GM19023 (cell line): ENCODE data around the gene SHISA8.

Source experiments
- ATAC-seq: cut with Tn5 transposase; IDR thresholded peaks from one replicate; pipeline ENCODE4 v1.9.1; 2021; ENCODE audit warnings: mild to moderate bottlenecking, moderate library complexity; ENCODE audit not compliant: unreplicated experiment

SHISA8 gene

DNA sequence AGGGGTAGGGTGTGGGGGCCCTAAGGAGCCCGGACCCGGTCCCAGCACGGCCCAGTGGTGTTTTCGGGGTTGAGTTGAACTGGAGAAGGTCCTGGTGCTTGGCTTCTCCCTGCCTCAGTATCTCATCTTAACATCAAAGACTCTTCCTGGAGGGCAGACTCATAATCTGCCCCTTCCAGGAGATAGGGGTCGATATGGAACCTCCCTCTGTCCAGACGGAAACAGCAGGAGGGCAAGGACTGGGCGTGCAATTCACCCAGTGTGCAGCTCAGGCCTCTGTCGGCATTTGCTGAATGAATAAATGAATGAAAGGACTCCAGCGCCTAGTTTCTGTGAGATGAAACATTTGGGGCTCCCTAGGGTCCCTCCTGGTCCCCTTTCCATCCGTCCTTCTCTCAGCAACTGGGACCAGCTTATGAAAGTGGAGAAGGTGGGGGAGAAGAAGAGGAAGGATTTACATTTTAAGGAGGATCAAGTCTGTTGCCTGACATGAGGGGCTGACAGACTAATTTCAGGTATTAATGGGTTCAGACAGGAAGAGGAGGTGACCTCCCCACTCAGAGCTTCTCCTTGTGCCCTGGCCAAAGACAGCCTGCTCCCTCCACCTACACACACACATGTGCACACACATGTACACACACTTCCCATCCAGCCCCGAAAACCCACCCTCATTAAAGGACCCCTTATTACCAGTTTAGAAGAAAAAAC lies 1.1 kb upstream of the SHISA8 start:
- no peak for ATAC-seq

DNA sequence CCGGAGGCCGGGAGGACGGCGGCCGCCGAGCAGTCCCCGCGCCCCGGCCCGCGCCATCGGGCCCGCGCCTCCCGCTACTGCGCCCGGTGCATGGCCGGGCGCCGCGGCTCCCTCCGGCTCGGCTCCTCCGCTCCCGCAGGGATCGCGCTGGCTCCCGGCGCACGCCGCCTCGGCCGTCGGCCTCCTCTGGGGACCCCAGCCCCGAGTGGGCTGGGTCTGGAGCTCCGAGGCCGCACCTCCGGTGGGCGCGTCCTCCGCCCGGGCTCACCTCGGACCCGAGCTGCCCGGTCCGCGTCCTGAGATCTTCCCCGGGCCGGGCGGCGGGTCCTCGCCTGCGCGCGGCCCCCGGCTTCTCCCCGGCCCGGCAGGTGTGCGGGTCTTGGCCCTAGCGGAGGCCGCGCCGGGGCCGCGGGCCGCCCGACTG lies 251 bp downstream of the SHISA8 start:
- ATAC-seq, result no peak

DNA sequence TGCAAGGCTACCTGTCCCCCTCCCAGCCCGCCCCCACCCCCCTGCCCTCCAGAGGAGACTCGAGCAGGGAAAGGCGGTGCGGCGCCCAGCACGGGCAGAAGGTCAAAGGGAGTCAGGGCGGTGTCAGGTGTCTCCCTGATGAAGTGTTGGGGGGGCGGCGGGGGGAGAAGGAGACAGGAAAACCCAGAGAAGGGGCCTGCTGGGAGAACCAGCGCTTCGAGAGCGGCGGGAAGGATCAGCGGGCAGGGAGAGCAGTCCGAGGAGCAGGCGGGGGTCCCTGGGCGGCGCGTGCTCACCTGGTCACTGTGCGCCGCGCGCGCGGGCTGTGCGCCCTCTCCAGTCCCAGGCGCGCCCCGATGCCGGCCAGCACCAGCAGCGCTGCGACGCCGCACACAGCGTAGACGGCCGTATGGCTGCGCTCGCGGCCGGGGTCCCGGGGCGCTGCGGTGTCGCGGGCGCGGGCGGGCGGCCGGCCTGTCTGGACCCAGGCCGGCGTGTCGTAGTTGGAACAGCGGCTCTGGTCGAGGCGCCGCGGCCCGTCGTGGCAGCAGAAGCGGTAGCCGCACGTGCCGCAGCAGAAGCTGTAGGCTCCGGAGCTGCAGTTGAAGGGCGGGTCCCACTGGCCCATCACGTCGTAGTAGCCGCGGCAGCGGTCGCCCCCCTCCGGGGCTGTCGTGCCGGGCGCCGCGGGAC lies 886 bp downstream of the SHISA8 start:
- ATAC-seq, result no peak

DNA sequence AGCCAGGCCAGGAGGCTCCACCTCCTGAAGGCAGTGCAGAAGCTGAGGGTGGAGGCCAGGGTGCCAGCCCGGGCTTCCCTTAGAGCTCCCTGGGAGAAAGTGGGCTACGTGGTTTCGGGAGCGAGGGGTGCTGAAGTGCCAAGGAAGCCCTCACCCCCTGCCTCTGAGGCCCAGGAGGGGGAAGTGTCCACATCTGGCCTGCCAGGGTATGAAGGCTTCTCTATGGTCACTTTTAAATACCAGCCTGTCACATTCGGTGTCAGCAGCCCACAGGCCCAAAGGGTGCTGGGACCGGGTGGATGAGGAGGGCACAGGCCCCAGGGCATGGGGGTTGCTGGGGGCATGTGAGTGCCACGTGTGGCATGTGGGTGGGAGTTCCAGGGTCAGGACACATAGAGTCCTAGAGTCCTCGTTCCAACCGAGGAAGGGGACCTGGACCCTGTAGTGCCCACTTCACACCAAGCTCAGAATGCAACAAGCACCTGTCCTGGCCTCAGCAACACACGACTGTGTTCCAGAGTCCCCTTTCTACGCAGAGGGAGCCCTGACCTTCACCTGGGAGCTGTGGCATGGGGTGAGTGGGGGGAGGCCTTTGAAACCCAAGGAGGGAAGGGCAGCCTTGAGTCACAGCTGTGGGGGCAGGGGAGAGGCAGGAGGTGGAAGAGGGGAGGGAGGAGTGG lies 1.7 kb downstream of the SHISA8 start:
- no peak for ATAC-seq

DNA sequence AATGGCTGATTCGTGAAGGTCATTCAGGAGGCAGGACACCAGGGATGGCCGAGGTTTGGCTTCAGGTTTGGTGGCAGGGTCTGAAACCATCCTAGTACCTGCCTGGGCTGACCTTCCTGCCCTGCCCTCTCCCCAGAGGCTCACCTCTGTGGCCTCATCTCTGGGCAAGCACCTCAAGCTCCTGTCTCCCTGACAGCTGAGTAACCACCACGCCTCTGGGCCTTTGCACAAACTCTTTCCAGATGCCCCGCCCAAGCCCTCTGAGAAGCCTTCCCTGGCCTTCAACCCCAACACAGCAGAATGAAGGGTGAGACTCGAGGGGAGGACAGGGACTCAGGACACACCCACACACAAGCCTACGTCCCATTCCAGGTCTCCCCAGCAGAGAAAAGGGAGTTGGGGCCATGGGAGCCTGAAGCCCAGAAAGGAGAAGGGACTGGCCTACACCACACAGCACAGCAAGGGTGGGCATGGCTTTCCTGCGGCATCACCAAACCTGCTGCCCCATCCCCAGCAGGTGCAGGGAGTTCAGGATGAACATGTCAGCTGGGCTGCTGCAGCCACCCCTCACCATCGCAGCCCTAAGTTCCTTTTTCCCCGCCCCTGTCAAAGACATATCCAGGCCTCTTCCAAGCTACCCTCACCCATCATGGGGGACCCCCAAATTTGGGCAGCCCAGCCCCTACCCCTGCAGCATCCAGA lies 2.4 kb downstream of the SHISA8 start:
- no peak for ATAC-seq

DNA sequence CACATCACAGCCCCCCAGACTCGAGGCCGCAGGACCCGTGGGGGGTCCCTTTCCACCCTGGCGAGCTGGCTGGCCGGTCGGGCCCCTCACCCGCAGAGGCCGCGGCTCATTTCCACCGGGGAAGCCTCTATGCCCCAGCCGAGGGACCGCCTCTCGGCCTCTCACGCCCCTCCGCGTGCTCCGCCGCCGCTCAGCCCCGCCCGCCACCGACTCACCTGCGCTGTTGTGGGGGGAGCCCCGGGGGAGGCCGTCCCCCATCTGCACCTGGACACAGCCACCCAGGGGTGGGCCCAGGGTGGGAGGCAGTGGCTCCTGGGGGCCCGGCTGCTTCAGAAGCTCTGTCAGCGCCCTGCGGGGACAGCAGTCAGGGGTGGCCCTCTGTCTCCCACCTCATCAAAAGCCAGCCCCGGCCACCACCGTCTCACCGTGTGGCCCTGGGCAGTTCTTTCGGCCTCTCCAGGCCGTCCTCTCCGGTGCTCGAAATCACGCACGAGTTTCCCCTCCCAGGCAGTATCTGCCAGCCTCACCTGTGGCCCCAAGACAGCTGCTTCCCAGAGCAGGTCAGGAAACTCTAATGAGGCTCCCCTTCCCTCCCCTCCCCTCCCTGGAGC lies 3.8 kb downstream of the SHISA8 start:
- no peak for ATAC-seq

DNA sequence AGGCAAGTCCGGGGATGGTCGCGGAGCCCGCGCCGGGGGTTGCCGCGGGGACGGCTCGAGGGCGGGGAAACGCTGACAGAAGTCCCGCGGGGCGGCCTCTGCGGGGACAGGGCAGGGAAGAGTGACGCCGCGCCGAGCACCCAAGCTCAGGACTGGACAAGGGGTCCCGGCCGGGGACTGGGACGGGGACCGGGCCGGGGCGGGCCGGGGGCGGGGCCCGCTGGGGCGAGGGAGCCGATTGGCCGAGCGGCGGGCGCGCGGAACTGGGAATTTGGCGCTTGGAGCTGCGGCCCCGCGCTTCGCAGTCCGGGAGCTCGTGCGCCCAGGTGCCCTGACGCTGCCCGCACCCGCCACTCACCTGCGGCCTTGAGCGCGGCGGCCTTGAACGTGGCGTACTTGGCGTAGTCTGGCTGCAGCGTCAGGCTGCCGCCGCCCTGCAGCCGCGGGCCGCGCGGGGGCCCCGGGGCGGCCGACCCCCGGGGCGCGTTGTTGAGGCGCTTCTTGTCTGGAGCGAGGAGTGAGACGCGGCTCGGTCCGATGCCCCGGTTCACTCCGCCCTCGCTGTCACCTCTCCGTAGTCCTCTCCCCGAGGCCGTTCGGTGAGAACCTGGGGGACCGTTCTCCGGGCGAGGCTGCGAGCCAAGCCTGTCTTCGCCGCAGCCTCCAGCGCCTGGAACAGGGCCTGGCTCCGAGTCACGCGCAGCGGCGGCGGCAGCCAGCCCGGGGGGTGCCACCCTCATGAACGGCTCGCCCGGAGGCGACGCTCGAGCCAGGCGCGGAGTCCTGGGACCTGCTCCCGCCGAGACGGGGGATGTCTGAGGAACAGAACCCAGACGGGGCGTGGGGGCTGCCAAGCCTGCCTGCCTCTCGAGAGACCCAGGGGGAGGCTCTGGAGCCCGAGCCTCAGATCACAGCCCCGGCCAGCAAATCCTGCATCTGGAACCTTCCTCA lies 4.5 kb downstream of the SHISA8 start:
- no peak for ATAC-seq

DNA sequence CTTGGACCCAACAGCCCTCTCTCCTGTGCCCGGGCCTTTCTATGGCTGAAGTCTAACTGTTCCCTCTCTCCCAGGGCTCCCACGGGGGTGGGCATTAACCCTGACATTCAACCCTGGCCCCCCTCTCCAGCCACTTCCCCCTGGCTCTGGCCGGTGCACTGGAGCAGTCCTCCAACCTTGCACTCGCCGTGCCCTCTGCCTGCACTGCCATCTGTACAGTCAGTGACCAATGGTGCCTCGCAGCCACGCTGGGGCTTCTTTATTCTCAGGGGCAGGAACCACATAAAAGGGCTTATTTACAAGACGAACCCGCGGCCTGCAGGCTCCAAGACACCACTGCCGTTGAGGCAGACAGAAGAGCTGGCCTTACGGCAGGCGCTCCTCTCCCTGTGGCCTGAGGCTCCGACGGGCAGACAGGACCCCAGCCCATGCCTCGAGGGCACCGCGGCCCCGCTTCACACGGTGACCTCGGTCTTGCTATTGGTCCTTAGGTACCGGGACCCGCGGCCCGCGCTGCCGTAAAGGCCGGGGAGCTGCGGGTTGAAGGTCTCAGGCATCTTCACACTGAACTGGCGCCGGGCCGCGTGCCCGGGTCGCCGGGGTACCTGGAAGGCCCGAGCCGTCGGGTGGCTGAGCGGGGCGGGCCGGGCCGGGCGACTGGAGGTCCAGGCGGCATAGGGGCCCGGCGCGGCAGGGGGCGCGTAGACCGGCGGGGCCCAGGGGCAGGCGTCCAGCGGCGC lies 5.4 kb downstream of the SHISA8 start:
- ATAC-seq, result no peak

DNA sequence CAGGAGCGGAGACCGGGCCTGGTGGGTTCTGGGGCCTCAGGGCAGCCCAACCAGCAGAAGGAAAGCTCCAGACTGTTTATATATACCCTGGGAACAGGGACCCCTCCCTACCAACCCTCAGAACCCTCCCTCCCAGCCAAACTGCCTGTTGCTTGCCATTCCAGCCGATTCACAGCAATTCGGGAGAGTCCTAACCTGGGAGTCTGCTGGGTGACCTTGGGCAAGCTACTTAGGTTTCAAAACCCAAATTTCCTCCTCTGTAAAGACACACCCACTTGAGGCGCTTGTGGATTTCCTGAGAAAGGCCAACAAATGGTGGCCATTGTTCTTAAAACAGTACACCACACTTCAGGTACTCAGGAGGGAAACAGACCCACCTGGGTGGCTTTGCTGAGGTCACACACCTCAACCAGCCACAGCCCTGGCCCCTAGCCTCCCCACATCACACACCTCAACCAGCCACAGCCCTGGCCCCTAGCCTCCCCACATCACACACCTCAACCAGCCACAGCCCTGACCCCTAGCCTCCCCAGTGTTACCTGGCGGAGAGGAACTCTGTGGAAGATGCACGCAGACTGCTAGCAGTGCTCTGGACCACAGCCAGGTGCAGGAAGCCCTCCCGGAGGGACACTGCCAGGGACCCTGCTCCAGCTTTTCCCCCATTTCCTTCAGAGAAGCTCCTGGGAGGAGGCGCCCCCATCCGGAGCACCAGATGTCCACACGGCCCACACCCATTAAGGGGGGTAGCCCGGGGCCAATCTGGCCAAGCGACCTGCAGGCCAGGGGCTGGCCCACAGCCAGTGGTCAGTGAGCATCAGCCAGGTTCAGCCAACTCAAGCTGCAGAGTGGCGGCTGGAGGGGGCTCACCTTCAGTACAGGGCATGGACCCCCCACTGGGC lies 6.2 kb downstream of the SHISA8 start:
- no peak for ATAC-seq

DNA sequence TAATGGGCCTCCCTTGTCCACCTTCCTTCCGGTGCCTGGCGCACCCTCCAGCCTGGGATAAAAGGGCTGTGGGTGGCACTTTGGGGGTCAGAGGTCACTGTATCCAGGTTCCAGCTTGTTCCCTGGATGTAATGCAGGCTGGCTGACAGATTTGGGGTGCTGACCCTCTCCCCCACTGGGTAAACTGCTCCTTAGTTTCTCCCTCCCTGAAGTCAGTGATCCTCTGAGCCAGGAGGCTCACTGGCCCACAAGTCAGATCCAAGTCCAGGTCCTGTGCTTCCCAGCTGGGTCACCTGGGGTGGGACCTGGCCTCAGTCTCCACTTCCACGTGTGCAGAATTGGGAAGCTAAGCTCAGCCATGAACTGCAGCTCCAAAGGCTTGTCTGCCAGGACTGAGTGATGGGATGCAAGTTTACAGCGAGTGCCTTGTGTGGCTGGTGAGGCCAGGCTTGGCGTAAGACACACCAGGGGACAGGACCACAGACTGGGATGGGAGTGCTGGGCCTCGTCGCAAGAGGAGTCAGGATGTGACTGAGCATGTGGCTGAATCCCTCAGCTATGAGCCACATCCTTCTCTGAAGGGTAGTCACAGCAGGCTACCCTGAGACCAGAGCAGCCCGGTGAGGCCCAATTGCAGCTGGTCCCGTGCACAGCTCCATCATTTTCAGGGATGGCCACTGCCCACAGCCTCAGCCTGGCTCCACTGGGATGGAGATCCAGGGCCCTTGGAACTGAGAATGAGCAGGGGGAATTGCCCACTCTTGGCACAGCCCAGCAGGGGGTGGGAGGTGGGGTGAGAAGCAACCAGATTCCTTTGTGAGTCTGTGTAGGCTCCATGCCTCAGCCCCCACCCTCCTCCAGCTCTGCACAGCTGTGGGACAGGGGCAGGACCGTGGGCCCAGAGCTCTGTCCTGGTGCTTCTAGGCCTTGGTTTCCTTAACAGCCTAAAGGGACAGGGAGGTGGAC lies 7.2 kb downstream of the SHISA8 start:
- no peak for ATAC-seq

DNA sequence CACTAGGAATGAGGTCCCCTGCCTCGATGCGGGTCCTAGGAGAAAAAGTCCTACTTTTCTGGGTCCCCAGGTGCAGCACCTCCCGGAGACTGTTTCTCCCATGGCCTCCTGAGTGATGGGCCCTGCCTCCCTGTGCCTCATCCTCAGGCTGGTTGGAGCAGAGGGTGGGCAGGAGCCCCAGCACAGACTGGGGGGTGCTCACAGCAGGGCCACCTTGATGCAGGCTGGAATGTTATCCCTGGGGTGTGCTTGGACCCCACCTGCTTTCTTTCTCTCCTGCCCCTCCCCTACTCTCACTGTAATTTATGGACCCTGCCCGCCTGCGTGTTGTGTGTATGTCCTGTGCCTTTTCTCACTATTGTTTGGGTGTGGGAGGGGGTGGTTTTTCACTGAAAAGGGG lies 8.1 kb downstream of the SHISA8 start:
- ATAC-seq, result no peak

DNA sequence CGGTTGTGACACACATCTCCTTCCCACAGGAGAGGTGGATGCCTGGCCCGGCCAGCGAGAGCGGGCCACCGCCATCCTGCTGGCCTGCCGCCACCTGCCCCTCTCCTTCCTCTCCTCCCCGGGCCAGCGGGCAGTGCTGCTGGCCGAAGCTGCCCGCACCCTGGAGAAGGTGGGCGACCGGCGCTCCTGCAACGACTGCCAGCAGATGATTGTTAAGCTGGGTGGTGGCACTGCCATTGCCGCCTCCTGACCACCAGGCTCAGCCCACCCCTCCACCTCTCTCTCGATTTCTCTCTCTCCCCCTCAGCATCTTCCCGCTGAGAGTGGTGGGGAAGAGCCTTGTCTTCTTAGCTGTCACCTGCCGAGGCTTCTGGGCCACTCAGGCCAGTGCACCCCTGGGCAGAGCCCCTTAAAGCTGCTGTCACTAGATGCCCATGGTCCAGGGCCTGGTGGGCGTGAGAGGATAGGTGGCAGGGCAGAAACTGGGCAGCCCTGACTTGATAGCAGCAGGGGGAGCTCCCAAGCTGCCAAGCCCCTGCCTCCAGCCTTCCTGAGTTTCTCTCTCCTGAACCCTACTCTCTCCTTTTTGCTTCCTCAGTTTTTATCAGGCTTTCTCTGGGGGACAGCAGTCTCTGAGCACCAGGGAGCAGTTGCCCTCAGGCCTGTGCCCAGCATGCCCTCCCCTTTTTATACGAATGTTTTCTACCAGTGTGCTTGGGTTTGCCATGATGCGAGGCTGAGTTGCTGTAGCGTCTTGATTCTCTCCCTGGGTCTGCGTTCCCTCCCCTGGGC lies 9.3 kb downstream of the SHISA8 start:
- ATAC-seq, result no peak

DNA sequence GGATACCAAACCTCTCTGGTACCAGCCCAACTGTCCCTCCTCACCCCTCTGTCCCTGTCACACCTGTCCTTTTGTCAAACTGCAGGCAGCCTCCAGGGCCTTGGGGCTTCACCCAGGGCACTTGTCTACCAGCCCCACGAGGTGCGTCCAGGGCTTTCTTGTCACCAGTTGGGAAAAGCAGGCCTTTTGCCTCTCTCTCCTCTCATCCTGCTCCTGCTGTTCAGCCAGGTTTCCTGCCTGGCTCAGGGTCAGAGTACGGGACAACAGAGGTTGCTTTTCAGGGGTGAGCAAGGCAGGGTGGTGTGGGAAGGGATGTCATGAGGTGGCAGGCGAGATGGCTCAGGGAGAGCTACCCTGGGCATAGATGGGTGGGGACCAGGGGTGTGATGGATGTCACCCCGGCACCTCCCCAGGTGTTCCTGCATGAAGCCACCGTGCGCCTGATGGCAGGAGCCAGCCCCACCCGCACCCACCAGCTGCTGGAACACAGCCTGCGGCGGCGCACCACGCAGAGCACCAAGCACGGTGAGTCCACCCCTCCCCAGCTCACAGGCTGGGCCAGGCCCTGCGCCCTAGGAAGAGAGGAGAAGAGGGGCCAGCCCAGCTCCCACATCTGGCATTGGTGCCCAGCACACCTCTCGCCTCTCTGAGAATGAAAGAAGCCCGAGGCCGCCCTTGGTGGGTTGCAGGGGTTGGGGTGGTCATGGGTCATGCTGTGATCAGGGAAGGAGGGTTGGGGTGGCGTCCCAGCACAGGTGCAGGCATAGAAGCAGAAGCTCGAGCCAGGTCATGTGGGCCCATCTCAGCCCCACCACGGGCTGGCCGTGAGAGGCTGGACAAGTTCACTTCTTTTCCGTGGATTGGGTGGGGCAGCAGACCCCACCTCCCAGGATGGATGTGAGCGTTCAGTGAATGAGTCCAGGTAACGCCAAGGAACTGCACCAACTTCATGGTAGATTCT lies 10.1 kb downstream of the SHISA8 start:
- no peak for ATAC-seq

DNA sequence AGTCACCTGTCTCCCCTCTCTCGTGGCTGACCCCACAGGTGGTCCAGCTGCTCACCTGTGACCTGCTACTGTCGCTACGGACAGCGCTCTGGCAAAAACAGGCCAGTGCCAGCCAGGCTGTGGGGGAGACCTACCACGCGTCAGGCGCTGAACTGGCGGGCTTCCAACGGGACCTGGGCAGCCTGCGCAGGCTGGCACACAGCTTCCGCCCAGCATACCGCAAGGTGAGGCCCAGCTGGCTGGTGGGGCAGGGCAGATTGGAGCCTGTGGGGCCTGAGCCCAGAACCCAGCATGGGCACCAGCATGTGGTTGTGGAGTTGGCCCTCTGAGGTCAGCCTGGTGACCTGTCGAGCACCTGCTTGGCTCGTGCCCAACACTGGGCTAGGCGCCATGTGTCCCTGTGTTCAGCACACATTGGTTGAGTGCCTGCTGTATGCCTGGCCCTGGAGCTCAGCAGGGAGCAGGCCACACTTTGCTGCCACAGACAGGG lies 11.9 kb downstream of the SHISA8 start:
- no peak for ATAC-seq

DNA sequence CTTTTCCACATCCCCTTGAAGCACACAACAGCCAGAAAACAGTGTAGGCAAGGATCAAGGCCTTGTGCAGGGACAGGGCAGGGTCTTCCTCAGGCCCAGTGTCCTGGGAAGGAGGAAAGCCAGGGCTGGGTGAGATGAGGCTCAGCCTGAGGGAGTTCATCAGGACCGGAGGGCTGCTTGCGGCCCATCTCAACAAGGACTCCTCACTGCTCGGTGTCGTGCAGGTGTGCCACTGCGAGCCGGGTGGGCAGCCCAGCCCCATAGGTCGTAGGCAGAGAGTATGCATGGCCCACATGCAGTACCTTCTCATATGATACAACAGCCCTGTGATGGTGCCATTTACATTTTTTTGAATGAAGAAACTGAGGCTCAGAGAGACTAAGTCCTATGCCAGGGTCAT lies 12.9 kb downstream of the SHISA8 start:
- no peak for ATAC-seq
